ENCODE data around the gene MTFR1L.

Gene MTFR1L

DNA sequence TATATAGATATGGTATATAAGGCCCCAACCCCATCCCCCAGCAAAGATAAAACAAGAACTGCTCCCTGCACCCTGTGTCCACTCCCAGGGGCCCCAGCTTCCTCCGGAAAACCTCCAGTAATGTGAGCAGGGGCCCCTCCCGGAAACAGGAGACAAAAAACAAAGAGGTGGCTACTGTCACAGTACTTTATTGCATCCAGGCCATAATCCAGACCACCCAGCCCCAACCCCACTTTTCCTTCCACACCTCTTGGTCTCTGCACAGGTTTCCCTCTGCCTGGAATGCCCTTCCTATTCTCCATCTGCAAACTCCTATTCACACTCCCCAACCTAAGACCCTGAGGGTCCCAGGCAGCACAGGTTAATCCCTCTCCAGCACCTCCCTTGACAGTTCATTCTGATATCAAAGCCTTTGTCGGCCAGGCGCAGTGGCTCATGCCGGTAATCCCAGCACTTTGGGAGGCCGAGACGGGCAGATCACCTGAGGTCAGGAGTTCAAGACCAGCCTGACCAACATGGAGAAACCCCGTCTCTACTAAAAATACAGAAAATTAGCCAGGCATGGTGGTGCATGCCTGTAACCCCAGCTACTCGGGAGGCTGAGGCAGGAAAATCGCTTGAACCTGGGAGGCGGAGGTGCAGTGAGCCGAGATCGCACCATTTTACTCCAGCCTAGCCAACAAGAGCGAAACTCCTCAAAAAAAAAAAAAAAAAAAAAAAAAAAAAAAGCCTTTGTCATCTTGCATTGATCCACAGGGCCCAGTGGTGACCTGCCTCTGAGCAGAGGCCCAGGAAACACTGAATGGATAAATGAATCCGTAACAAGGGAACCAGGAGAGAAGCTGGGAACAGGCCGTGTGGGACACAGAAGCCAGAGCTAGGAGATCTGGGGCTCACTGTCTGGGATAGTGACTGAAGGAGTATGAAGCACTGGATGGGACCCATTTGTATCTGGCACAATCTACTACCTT lies 41.8 kb downstream of the MTFR1L start:
- no peak for DNase-seq (ENCODE audit: extremely low read depth in 1 of 2, low read depth in 1 of 2)

DNA sequence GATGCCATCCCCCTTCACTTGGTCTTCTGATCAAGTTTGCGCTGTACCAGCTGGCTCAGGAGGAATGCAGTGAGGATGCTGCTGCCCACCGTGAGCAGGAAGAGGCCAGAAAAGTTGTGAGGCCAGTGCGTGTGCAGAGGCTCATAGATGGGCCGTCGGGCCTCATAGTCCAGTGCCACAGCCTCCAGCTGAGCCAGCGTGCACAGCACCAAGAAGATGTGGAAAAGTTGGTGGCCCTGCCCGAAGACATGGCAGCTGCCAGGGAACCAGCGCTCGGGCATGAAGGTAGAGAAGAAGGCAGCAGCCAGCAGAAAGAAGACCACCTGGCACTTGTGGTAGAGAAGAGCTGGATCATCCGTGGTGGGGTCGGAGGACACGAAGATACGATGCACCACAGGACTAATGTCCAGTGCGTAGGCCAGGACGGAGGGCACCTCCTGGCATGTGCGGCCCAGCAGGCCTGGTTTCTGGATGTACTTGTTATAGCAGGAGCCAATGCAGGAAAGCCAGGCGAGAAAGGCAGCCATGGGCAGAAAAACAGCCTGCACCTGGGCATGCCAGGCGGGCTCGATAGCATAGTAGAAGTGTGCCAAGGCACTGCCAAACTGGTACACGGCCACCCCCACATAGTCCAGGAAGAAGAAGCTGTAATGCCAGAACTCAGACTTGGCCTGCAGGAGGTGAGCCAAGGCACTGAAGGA lies 43.2 kb downstream of the MTFR1L start:
- no peak for DNase-seq (ENCODE audit: extremely low read depth in 1 of 2, low read depth in 1 of 2)

GRCh38 chr1:25863486-25864262 lies 43.9 kb downstream of the MTFR1L start:
- DNase-seq (ENCODE audit: extremely low read depth in 1 of 2, low read depth in 1 of 2): no peak

DNA sequence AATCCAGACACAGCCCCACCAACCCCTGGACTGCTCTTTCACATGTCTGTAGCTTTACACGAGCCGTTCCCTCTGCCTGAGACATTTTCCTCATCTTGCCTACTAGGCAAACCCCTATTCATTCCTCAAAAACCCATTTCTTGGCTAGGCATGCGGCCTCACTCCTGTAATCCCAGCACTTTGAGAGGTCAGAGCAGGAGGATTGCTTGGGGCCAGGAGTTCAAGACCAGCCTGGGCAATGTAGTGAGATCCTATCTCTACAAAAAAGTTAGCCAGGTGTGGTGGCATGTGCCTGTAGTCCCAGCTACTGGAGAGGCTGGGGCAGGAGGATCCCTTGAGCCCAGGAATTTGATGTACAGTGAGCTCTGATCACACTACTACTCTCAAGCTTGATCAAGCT lies 44.7 kb downstream of the MTFR1L start:
- no peak for DNase-seq (ENCODE audit: extremely low read depth in 1 of 2, low read depth in 1 of 2)

- no peak for DNase-seq (ENCODE audit: extremely low read depth in 1 of 2, low read depth in 1 of 2)
Measured at GRCh38 chr1:25866288-25866687, 46.5 kb downstream of the MTFR1L start.

DNA sequence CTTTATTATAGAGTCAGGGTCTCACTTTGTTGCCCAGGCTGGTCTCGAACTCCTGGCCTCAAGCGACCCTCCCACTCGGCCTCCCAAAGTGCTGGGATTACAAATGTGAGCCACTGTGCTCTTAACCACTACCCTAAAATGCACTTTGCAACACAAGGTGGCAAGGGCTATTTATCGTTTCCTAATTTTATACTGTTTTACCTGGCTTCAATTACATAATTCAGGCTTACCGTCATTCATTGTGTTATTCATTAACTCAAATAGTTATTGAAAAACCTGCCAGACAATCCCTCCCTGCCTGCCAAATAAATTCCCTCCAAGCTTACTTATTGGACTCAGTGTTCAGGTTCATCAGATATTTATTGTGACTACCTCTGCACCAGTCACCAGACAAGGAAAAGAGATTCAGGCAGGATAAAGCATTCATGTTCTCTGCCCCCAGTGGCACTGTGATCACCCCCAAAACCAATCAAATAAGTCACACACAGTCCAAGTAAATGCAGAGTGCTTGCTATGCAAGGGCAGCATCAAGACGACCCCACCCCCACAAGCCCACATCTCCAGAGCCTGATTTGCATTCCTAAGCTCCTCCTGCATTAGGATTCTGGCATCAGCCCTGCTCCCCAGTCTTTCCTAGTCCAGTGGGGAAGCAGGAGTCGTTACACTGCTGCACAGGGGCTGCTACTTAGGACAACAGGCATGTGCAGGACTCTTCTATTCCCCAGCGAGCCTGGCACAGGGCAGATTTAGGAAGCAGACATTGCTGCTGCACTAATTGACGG lies 47.6 kb downstream of the MTFR1L start:
- no peak for DNase-seq (ENCODE audit: extremely low read depth in 1 of 2, low read depth in 1 of 2)

GRCh38 chr1:25869909-25870606 lies 50.3 kb downstream of the MTFR1L start:
- DNase-seq (ENCODE audit: extremely low read depth in 1 of 2, low read depth in 1 of 2): no peak

- DNase-seq (ENCODE audit: extremely low read depth in 1 of 2, low read depth in 1 of 2): no peak
Measured at GRCh38 chr1:25870614-25871013, 50.9 kb downstream of the MTFR1L start.

- DNase-seq (ENCODE audit: extremely low read depth in 1 of 2, low read depth in 1 of 2): no peak
Measured at GRCh38 chr1:25871086-25871703, 51.4 kb downstream of the MTFR1L start.

- DNase-seq (ENCODE audit: extremely low read depth in 1 of 2, low read depth in 1 of 2): no peak
Measured at GRCh38 chr1:25871704-25872494, 52.1 kb downstream of the MTFR1L start.

DNA sequence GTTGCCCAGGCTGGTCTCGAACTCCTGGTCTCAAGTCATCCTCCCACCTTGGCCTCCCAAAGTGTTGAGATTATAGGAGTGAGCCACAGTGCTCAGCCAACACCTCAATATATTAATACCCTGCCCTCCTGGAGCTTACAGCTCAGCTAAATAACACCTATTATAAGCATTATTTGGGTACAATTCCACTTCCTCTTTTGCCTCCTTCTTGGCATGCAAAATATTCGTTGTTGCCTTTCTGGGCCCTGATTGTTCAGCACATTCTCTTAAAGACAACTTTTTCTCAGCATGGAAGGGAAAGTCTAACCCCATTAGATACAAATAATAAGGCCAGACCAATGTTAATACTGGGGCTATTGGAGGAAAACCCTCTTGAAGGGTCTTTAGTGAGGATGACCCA lies 53.0 kb downstream of the MTFR1L start:
- DNase-seq (ENCODE audit: extremely low read depth in 1 of 2, low read depth in 1 of 2): no peak

GRCh38 chr1:25873120-25873519 lies 53.4 kb downstream of the MTFR1L start:
- DNase-seq (ENCODE audit: extremely low read depth in 1 of 2, low read depth in 1 of 2): no peak

GRCh38 chr1:25874209-25874608 lies 54.5 kb downstream of the MTFR1L start:
- DNase-seq (ENCODE audit: extremely low read depth in 1 of 2, low read depth in 1 of 2): no peak

DNA sequence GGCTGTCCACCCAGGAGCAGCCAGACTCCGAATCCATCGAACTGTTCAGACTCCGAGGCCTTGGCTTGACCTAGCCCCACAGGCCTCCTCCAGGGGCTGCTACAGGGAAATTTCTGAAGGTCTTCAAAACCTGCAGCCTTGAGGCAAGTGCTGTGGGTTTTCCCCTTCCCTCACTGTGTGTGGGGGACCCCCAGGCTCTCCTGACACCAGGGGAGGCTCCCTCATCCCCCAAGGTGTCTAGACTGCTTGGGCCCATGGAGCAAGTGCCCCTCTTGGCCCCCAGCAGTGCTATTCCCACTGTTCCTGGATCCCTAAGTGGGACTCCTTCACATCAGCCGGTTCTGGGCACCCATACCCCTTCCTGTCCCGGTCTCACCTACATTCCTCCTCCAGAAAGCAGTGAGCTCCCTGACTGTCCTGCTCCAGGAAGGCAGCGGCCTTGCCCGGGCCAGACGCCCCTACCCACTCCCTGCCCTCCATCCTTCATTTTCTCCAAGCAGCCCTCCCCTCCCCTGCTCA lies 54.9 kb downstream of the MTFR1L start:
- DNase-seq (ENCODE audit: extremely low read depth in 1 of 2, low read depth in 1 of 2): no peak

DNA sequence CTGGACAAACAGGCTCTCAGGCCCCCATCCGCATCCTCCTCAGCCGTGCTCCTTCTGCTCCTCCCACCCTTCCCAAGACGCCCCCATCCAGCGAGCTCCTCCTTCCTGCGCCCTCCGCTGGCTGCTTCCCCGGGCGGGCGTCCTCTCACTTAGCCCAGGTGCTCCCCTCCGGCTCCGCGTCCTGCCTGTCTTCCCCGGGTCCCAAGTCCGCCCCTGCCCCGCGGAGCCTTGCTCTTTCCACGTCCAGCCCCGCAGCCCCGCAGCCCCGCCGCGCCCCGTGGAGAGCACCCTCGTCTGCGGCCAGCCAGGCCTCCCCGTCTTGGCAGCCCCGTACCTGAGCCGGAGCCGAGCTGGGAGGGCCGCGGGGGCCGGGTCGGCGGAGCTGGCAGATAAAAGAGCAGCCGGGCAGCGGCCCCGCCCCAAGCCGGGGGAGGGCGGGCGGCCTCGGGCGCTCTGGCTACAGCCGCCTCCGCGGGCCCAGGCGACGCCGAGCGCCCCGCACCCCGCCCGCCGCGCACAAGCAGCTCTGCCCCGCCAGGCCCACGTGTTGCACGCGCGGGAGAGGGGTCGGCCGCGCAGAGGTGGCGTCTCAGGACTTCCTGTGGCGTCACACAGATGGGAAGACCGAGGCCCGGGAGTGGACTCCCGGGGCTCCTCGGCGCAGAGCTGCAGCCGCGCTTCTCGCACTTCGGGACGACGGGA lies 55.6 kb downstream of the MTFR1L start, which contains the start of gene PAQR7:
Gene PAQR7, minus strand, starts transcription at position 555 of the 702 bp plus-strand sequence. CDS start 11,869 bp downstream, outside the sequence.
- DNase-seq (ENCODE audit: extremely low read depth in 1 of 2, low read depth in 1 of 2): peak; percentile 38 to 42

DNA sequence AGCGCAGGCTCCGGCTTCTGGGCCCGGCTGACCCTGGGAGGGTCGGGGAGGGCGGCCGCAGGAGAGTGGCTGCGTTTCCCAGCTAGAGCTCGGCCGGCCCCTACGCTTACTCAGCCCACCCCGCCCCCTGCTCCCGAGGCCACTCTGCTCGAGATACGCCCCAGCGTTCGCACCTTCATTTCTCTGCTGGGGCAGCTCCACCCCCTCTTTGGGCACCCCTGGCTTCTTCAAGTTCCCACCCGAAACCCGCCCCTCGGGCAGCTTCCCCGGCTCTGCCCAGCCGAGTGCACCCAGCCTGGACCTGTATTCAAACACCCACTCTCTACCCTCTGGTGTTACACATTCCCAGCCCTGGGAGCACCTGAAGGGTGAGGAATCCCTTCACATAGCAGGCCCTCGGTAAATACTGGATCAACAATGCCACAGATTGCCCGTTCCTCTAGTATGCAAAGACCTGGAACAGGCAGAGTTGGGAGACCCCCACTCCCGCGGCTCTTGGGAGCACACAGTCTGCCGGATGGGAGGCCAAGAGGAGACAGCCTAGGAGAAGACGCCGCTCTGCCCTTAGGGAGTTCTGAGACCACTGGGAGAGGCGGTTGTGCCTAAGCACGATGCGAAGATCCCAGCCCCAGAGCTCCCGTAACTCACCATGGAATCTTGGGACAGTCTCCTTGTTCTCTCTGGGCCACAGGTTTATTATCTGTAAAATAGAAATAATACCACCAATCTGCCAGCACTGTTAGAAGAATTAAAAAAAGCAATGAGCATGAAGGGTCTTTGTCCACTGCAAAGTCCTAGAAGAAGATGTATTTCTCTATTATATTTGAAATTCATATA lies 56.3 kb downstream of the MTFR1L start:
- DNase-seq (ENCODE audit: extremely low read depth in 1 of 2, low read depth in 1 of 2): peak in 1 of 2 donors; percentile 14

DNA sequence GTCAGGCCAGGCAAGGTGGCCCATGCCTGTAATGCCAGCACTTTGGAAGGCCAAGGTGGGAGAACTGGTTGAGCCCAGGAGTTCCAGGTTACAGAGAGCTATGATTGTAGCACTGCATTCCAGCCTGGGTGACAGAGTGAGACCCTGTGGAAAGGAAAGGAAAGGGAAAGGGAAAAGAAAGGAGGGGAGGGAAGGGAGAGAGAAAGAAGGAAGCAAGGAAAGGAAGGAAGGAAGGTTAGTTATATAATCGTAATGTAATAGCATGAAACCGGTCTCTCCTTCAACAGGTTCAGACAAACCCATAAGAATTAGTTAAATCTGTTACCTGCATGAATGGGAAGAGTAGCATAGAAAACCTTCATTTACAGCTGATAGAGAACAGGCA lies 56.9 kb downstream of the MTFR1L start:
- DNase-seq (ENCODE audit: extremely low read depth in 1 of 2, low read depth in 1 of 2): no peak

Measured in stimulated activated CD8-positive, alpha-beta memory T cell treated with anti-CD3 and anti-CD28 coated beads, Interleukin-7, amount 100 ng/mL, for 48 hours (primary cell).